ENCODE results near the gene HMGB1. TPM values are rescaled to one million over a fixed set of nuclear protein-coding genes. Genes with fewer than 3 reads are reported as not detected.
"Not testable (repeated sequence)": the region's sequence is repeated elsewhere in the genome, so short reads cannot be mapped to it uniquely, and the experiment has no call there.

The HMGB1 gene
- total and polyA plus RNA-seq, 3 donors from 2014 or later: 256 to 298 (median 285) TPM

DNA sequence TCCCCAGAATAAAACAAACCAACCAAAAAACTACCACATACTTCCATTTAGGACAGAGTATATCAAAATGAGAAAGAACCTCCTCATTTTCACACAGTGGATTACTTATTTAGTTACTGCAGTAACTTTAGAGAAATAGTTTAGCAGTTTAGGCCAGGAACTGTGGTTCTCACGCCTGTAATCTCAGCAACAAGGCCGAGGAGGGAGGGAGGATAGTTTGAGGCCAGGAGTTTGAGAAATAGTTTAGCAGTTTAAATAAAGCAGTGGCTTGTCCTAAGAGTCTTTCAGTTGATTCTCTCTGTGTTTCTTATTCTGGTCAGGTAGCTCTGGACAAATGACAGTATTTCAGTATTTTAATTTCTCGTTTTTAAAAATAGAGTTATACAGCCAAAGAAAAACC, 9.4 kb downstream of the HMGB1 start:
- no peaks in the 10 kb centered on the region for H3K27me3 ChIP-seq
- H3K27ac ChIP-seq: no peak overlapping the region
- H3K9me3 ChIP-seq: no peaks in the 10 kb centered on the region
- no peak for DNase-seq
- intact Hi-C loops (cut with DNase I; ENCODE audit: low total_unique reads): no loop called here
- 38 to 49% methylated on average over 3 of the region's 3 CpGs for WGBS, 2 donors
- no peak overlapping the region for H3K4me3 ChIP-seq
- no peaks in the 10 kb centered on the region for H3K36me3 ChIP-seq (ENCODE audit: low read depth, missing control alignments)
- TF ChIP-seq CTCF (IDR thresholded peaks at IDR 0.05): no peak
- no peak for TF ChIP-seq POLR2A (IDR thresholded peaks at IDR 0.05)
- peaks cover 8% of the 10 kb centered on the region for H3K4me1 ChIP-seq

DNA sequence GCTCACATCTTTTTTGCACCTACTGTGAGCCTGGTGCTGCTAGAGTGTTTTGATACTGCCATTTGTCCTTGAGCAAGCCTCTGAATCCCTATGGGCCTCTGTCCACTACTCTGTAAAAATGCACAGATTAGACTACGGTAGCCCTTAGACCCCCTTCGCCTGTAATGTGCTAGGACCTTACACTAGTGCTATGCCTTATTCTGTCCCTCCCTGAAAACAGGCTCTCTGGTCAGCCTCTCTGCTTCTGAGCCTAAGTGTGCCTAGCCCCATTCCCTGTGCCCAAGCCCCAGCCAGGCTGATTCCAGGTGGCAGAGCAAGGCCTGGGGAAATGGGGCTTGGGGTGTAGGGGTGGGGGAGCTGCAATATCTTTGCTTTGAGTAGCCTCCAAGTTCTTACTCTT, 10.7 kb downstream of the HMGB1 start:
- intact Hi-C loops (cut with DNase I; ENCODE audit: low total_unique reads): no loop called here
- H3K27me3 ChIP-seq: no peaks in the 10 kb centered on the region
- no peaks in the 10 kb centered on the region for H3K9me3 ChIP-seq
- peaks cover 8% of the 10 kb centered on the region for H3K4me1 ChIP-seq
- no peak overlapping the region for H3K4me3 ChIP-seq
- TF ChIP-seq CTCF (IDR thresholded peaks at IDR 0.05): no peak
- TF ChIP-seq POLR2A (IDR thresholded peaks at IDR 0.05): no peak
- DNase-seq: no peak
- 77 to 80% methylated on average over 2 of the region's 2 CpGs for WGBS, 2 donors
- H3K36me3 ChIP-seq (ENCODE audit: low read depth, missing control alignments): no peaks in the 10 kb centered on the region
- H3K27ac ChIP-seq: no peak overlapping the region

DNA sequence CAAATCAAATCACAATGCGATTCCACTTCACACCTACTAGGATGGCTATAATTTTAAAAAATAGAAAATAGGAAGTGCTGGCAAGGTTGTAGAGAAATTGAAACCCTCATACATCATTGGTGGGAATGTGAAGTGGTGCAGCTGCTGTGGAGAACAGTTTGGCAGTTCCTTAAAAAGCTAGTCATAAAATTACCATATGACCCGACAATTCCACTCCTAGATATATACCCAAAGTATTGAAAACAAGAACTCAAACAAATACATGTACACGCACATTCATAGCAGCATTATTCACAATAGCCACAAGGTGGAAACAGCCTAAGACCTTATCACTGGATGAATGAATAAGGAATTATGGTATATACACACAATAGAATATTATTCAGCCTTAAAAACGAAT, 12.0 kb downstream of the HMGB1 start:
- H3K27me3 ChIP-seq: no peaks in the 10 kb centered on the region
- H3K9me3 ChIP-seq: no peaks in the 10 kb centered on the region
- TF ChIP-seq POLR2A (IDR thresholded peaks at IDR 0.05) (no peak), CTCF (IDR thresholded peaks at IDR 0.05) (no peak)
- no peaks in the 10 kb centered on the region for H3K36me3 ChIP-seq (ENCODE audit: low read depth, missing control alignments)
- H3K4me3 ChIP-seq: no peak overlapping the region
- peaks cover 4% of the 10 kb centered on the region for H3K4me1 ChIP-seq
- H3K27ac ChIP-seq: no peak overlapping the region
- WGBS, 2 donors: 87 to 90% methylated on average over 4 of the region's 4 CpGs
- intact Hi-C loops (cut with DNase I; ENCODE audit: low total_unique reads): no loop called here
- DNase-seq: no peak

GRCh38 chr13:30451476-30451875, 14.3 kb downstream of the HMGB1 start:
- H3K4me3 ChIP-seq; H3K36me3 ChIP-seq (ENCODE audit: low read depth, missing control alignments); H3K4me1 ChIP-seq; H3K27me3 ChIP-seq; H3K9me3 ChIP-seq; DNase-seq; intact Hi-C loops (cut with DNase I; ENCODE audit: low total_unique reads); H3K27ac ChIP-seq: not testable (repeated sequence)
- WGBS, 2 donors: 93 to 94% methylated on average over 12 of the region's 12 CpGs

GRCh38 chr13:30450066-30450465, 15.7 kb downstream of the HMGB1 start:
- H3K36me3 ChIP-seq (ENCODE audit: low read depth, missing control alignments): no peaks in the 10 kb centered on the region
- no peaks in the 10 kb centered on the region for H3K27me3 ChIP-seq
- no peak overlapping the region for H3K27ac ChIP-seq
- H3K4me3 ChIP-seq: no peak overlapping the region
- DNase-seq: no peak
- 93 to 100% methylated on average over 2 of the region's 2 CpGs for WGBS, 2 donors
- no peaks in the 10 kb centered on the region for H3K9me3 ChIP-seq
- intact Hi-C loops (cut with DNase I; ENCODE audit: low total_unique reads): no loop called here
- TF ChIP-seq POLR2A (IDR thresholded peaks at IDR 0.05) (no peak), CTCF (IDR thresholded peaks at IDR 0.05) (no peak)
- H3K4me1 ChIP-seq: no peaks in the 10 kb centered on the region

All from testis (tissue), 3 donors.